ENCODE results near the gene FER1L5.

Gene FER1L5

GRCh38 chr2:96642564-96643360, at the start of gene FER1L5:
Gene FER1L5 (plus strand): TSS chr2:96642764. CDS start chr2:96642837, 73 bp downstream.
- DNase-seq, result peak; percentile 80

GRCh38 chr2:96594282-96594681, 48.3 kb upstream of the FER1L5 start:
- DNase-seq, result no peak

GRCh38 chr2:96594691-96595152, 47.8 kb upstream of the FER1L5 start:
- no peak for DNase-seq

- DNase-seq, result no peak
Measured at GRCh38 chr2:96596596-96596995, 46.0 kb upstream of the FER1L5 start.

- no peak for DNase-seq
Measured at GRCh38 chr2:96599941-96600340, 42.6 kb upstream of the FER1L5 start.

GRCh38 chr2:96601382-96602292, 40.9 kb upstream of the FER1L5 start:
- no peak for DNase-seq

GRCh38 chr2:96602330-96602823, 40.2 kb upstream of the FER1L5 start:
- DNase-seq, result no peak

GRCh38 chr2:96604104-96604503, 38.5 kb upstream of the FER1L5 start:
- no peak for DNase-seq

GRCh38 chr2:96608469-96609455, 33.8 kb upstream of the FER1L5 start:
- DNase-seq, result no peak

GRCh38 chr2:96616128-96616527, 26.4 kb upstream of the FER1L5 start:
- DNase-seq, result no peak

- DNase-seq, result no peak
Measured at GRCh38 chr2:96616535-96616934, 26.0 kb upstream of the FER1L5 start.

GRCh38 chr2:96617012-96617411, 25.6 kb upstream of the FER1L5 start:
- DNase-seq, result no peak

GRCh38 chr2:96618596-96619283, 23.8 kb upstream of the FER1L5 start:
- DNase-seq, result no peak

- DNase-seq, result no peak
Measured at GRCh38 chr2:96622544-96622943, 20.0 kb upstream of the FER1L5 start.

- no peak for DNase-seq
Measured at GRCh38 chr2:96623116-96623515, 19.4 kb upstream of the FER1L5 start.

GRCh38 chr2:96625571-96626552, 16.7 kb upstream of the FER1L5 start:
- DNase-seq, result peak; percentile 18

- DNase-seq, result no peak
Measured at GRCh38 chr2:96626553-96626942, 16.0 kb upstream of the FER1L5 start.

GRCh38 chr2:96631804-96632435, 10.6 kb upstream of the FER1L5 start:
- no peak for DNase-seq

- no peak for DNase-seq
Measured at GRCh38 chr2:96633641-96634040, 8.9 kb upstream of the FER1L5 start.

All from eye (tissue), 1 donor.